IPS-15b (cell line): ENCODE results near the gene TCF19.

ENCODE experiments used
- H3K27me3 ChIP-seq: one replicate; pipeline ENCODE4 v1.6.1; 2013; ENCODE audit warnings: low read length; ENCODE audit not compliant: control insufficient read depth, insufficient read depth
- H3K36me3 ChIP-seq: one replicate; pipeline ENCODE4 v1.6.1; 2013; ENCODE audit warnings: low read length; ENCODE audit not compliant: control insufficient read depth, insufficient read depth
- H3K4me1 ChIP-seq: one replicate; pipeline ENCODE4 v1.6.1; 2013; ENCODE audit warnings: mild to moderate bottlenecking, low read length; ENCODE audit not compliant: control insufficient read depth, insufficient read depth
- H3K4me3 ChIP-seq: one replicate; pipeline ENCODE4 v1.5.1; 2013; ENCODE audit warnings: low read depth, low read length
- H3K9ac ChIP-seq: one replicate; pipeline ENCODE4 v1.6.1; 2013; ENCODE audit warnings: low read depth, mild to moderate bottlenecking, low read length
- H3K9me3 ChIP-seq: one replicate; pipeline ENCODE4 v1.6.1; 2013; ENCODE audit warnings: mild to moderate bottlenecking, low read length; ENCODE audit not compliant: control insufficient read depth, insufficient read depth

The TCF19 gene

GRCh38 chr6:31120151-31120915 is 38.1 kb upstream of the TCF19 start, which contains the start of gene CDSN:
CDSN (minus strand) TSS chr6:31120446; CDS start chr6:31120419, 27 bp downstream.
- no peak within 1 kb of the TSS for H3K9ac ChIP-seq
- no peaks in the 10 kb centered on the region for H3K4me1 ChIP-seq
- H3K9me3 ChIP-seq: no peaks in the 10 kb centered on the region
- no peak within 1 kb of the TSS for H3K4me3 ChIP-seq
- H3K36me3 ChIP-seq: peaks cover 2% of the 10 kb centered on the region
- H3K27me3 ChIP-seq: no peaks in the 10 kb centered on the region

GRCh38 chr6:31121131-31121790 is 37.1 kb upstream of the TCF19 start:
- Histone ChIP-seq H3K9ac (no peak overlapping the region), H3K36me3 (peaks cover 2% of the 10 kb centered on the region), H3K4me3 (no peak overlapping the region), H3K27me3 (no peaks in the 10 kb centered on the region), H3K9me3 (no peaks in the 10 kb centered on the region), H3K4me1 (no peaks in the 10 kb centered on the region)

GRCh38 chr6:31122791-31123706 is 35.3 kb upstream of the TCF19 start:
- Histone ChIP-seq H3K4me1 (no peaks in the 10 kb centered on the region), H3K9ac (no peak overlapping the region), H3K27me3 (no peaks in the 10 kb centered on the region)

GRCh38 chr6:31125162-31125561 is 33.2 kb upstream of the TCF19 start:
- Histone ChIP-seq H3K4me1 (no peaks in the 10 kb centered on the region), H3K27me3 (no peaks in the 10 kb centered on the region), H3K4me3 (no peak overlapping the region), H3K9ac (no peak overlapping the region), H3K9me3 (no peaks in the 10 kb centered on the region), H3K36me3 (no peaks in the 10 kb centered on the region)

More at GRCh38 chr6:31122791-31123706, 35.3 kb upstream of the TCF19 start:
- Histone ChIP-seq H3K4me3 (no peak overlapping the region), H3K36me3 (peaks cover 2% of the 10 kb centered on the region), H3K9me3 (no peaks in the 10 kb centered on the region)

- H3K27me3 ChIP-seq: no peaks in the 10 kb centered on the region
- H3K36me3 ChIP-seq: no peaks in the 10 kb centered on the region
- no peak overlapping the region for H3K4me3 ChIP-seq
- H3K9ac ChIP-seq: no peak overlapping the region
- no peaks in the 10 kb centered on the region for H3K4me1 ChIP-seq
- H3K9me3 ChIP-seq: no peaks in the 10 kb centered on the region
Measured at GRCh38 chr6:31125586-31126363, 32.6 kb upstream of the TCF19 start.

GRCh38 chr6:31126396-31127175 is 31.8 kb upstream of the TCF19 start:
- H3K9ac ChIP-seq: no peak overlapping the region
- no peaks in the 10 kb centered on the region for H3K27me3 ChIP-seq
- H3K36me3 ChIP-seq: no peaks in the 10 kb centered on the region
- H3K4me3 ChIP-seq: no peak overlapping the region
- H3K4me1 ChIP-seq: no peaks in the 10 kb centered on the region
- no peaks in the 10 kb centered on the region for H3K9me3 ChIP-seq

GRCh38 chr6:31128093-31128676 is 30.2 kb upstream of the TCF19 start:
- Histone ChIP-seq H3K4me3 (no peak overlapping the region), H3K9me3 (no peaks in the 10 kb centered on the region), H3K9ac (no peak overlapping the region), H3K36me3 (no peaks in the 10 kb centered on the region), H3K27me3 (no peaks in the 10 kb centered on the region), H3K4me1 (no peaks in the 10 kb centered on the region)

GRCh38 chr6:31129130-31129529 is 29.3 kb upstream of the TCF19 start:
- H3K36me3 ChIP-seq: no peaks in the 10 kb centered on the region
- H3K9me3 ChIP-seq: no peaks in the 10 kb centered on the region
- no peaks in the 10 kb centered on the region for H3K4me1 ChIP-seq

GRCh38 chr6:31130751-31131150 is 27.6 kb upstream of the TCF19 start:
- Histone ChIP-seq H3K36me3 (no peaks in the 10 kb centered on the region), H3K4me1 (no peaks in the 10 kb centered on the region), H3K9ac (no peak overlapping the region), H3K9me3 (no peaks in the 10 kb centered on the region), H3K4me3 (no peak overlapping the region), H3K27me3 (no peaks in the 10 kb centered on the region)

More at GRCh38 chr6:31129130-31129529, 29.3 kb upstream of the TCF19 start:
- Histone ChIP-seq H3K27me3 (no peaks in the 10 kb centered on the region), H3K9ac (no peak overlapping the region), H3K4me3 (no peak overlapping the region)

- Histone ChIP-seq H3K27me3 (no peaks in the 10 kb centered on the region), H3K4me3 (no peak overlapping the region), H3K4me1 (no peaks in the 10 kb centered on the region), H3K36me3 (no peaks in the 10 kb centered on the region), H3K9ac (no peak overlapping the region), H3K9me3 (no peaks in the 10 kb centered on the region)
Measured at GRCh38 chr6:31131595-31131994, 26.8 kb upstream of the TCF19 start.
